Stimulated activated CD4-positive, alpha-beta T cell treated with anti-CD3 and anti-CD28 coated beads, Interleukin-15, amount 100 ng/mL, for 24 hours (primary cell): ENCODE results near the gene RTN4.

ENCODE experiments used
- DNase-seq: peaks from one replicate; pipeline ENCODE4 v3.0.0-alpha.2; 2020

Gene RTN4

GRCh38 chr2:55031505-55031904 is 18.7 kb downstream of the RTN4 start:
- no peak for DNase-seq

GRCh38 chr2:55030766-55031165 is 19.5 kb downstream of the RTN4 start:
- DNase-seq, result no peak

GRCh38 chr2:55029098-55029497 is 21.2 kb downstream of the RTN4 start:
- DNase-seq, result no peak

DNA sequence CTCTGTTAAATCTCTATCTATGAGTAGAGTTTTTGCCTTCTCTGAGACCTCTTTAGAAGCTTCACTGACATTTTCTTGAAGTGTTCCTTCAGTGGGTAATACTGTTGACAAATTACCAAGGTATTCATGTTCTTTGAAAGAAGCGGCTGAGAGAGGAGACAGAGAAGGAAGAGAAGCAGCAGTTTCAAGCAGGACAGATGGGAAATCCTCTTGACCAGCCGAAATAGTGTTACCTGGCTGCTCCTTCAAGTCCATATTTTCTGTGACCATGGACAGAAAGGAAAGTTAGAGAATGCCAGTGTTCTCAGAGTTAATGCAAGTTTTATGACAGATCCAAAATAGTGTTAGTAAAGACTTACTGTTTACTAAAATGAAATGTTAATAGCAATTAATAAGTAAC is 23.0 kb downstream of the RTN4 start:
- no peak for DNase-seq

DNA sequence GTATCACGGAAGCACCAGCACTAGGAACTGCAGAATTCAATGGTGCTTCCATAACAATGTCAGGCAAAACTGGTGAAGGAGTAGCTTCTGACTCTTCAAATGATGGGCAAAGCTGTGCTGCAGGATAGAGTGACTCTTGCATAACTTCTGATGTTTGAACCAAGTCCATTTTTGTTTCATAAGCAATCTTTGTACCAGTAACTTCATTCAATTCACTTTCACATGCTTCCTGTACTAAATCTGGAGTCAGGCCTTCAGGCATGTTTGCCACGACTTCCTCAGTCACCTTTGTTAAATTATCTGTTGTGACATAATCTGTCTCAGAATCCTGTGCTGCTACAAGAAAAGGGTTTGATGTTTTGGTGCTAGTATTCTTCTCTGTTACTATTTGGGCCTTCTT is 24.0 kb downstream of the RTN4 start:
- DNase-seq, result no peak

DNA sequence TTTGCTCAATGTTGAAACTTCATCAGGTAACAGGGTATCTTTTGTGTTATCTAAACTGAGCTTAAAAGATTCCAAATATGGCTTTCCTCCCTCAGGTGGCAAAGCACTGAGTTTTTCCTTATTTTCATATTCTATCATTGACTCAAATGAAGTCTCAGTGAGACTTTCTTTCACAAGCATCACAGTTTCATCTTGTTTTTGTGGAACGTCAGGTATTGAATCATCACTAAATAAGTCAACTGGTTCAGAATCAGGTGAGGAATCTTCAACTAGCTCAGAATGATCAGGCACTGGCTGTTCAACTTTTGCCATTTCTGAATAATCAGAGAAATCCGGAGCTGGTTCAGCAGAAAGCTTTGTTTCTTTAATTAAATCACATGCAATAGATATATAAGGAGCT is 24.6 kb downstream of the RTN4 start:
- DNase-seq, result no peak

DNA sequence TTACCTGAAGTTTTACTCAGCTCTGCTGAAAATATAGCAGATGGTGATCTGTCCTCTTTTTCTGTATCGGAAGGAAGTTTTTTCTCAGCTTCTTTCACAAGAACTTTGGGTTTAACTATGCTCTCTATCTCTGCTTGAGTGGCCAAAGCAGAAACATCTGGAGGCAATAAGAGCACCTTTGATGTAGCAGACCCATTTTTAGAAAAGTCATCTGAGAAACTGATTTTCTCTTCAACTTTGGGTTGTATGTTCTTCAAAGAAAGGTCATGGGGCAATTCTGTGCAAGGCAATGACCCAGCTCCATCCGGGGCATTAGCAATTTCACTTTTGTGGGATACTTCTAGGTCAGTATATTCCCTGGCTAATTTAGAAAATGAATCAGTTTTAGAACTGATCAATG is 25.2 kb downstream of the RTN4 start:
- DNase-seq, result no peak

GRCh38 chr2:55022476-55022875 is 27.8 kb downstream of the RTN4 start:
- DNase-seq, result no peak

GRCh38 chr2:55019526-55020258 is 30.6 kb downstream of the RTN4 start:
- DNase-seq, result no peak

- no peak for DNase-seq
Observed at GRCh38 chr2:55018619-55019018, 31.6 kb downstream of the RTN4 start.

- DNase-seq, result no peak
Observed at GRCh38 chr2:55017880-55018279, 32.4 kb downstream of the RTN4 start.

DNA sequence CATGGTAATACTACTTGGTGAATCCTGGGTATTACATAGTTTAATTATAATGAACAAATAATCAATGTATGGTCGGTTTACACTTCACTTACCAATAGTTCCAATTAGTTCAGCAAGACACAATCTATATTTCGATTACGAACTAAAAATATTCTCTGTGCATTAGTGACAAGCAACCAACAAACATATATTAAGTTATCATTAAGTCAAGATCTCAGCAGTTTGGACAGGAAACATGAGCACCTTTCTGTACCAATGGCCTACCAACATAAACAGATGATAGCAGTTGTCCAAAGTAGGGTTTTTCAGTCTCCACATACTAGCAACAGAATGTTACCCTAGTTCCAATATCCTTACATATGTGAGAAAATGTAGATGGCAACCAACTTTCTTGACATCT is 32.8 kb downstream of the RTN4 start:
- no peak for DNase-seq

- peak; percentile 27 for DNase-seq
Observed at GRCh38 chr2:55014962-55015939, 35.0 kb downstream of the RTN4 start.

DNA sequence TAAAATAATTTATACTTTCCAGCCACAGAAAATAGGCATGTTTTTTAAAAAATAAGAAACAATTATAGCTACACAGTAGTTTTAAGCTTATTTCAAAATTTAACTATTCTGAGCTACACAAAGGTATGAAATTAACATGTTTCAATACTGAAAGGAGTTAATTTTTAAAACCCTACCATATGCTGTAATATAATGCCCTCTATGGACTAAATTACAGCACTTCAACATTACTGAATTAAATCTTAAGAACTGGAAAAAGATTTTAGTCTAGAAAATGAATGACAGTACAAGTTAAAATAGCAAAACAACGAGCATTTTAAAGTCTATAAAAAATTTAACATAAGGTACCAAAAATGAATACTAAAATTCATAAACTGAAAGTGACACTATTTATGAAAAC is 36.3 kb downstream of the RTN4 start:
- DNase-seq, result no peak

DNA sequence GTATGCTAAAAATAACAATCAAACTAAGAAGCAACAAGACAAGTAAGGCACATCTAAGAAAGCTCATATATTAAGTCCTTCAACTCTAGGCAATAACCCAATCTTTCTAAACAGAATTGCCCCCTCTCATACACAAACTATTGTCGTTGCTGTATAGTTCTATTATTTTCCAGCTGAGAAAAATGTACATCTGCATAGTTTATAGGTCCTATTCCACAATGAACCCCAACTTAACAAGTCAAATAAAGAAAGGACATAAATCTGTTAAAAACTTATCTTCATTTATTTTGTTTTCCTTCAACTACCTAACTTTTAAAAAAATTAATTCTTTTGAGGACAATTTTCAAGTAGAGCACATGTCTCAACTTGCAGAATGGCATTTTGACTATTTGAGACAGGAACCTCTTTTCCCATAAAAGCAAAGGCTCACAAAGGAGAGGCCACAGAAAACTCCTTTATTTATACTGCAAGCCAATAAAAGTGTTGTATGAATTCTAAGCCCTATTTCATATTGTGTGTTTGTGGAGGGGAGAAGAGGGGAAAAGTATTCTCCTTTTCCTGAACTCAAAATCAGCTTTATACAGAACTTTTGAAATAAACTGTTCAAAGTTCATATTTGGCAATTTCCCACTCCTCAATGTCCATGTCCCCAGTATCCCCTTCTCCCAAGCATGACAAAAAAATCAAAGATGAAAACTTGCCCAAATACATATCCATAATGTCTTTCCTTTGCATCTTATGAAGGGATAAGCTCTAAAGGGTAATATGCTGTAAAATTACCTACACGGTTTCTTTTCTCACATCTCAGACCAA is 37.4 kb downstream of the RTN4 start:
- DNase-seq, result no peak

DNA sequence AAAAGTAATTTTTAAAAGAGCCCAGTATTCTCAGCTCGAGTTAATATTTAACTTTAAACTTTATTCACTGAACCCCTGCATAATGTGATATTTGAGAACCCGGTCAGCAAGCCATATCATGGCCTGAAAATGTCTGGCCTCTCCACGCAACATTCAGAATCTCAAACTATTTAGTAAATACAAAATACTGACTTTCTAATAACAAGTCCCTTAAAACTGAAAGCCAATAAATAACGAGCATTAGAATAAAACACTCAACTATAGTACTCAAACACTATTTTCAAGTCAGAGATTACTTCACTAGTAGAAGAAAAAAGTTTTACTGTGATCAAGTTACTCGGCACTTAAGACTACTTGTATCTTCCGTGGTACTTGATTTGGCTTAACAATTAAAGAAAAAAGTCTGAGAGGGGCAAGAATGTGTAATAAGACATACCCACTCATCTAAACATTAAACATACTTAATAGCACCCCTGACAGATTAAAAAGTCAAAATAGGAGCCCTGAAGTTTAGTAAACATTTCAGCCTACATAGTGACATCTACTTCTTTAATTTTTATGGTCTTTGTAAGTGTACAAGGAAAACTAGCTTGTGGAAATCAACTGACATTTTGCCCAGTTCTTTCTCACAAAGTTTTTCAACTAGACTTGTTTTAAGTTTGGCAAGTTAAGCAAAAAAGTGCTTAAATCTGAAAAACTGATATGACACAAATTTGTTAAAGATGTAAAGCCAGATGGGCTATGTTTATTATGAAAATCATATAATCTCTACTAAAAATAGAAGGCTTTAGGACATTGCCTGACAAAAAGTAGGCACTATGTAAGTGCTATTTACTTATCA is 38.2 kb downstream of the RTN4 start:
- DNase-seq, result no peak

- no peak for DNase-seq
Observed at GRCh38 chr2:55010915-55011314, 39.3 kb downstream of the RTN4 start.

GRCh38 chr2:55010149-55010591 is 40.1 kb downstream of the RTN4 start:
- DNase-seq, result peak; percentile 22

DNA sequence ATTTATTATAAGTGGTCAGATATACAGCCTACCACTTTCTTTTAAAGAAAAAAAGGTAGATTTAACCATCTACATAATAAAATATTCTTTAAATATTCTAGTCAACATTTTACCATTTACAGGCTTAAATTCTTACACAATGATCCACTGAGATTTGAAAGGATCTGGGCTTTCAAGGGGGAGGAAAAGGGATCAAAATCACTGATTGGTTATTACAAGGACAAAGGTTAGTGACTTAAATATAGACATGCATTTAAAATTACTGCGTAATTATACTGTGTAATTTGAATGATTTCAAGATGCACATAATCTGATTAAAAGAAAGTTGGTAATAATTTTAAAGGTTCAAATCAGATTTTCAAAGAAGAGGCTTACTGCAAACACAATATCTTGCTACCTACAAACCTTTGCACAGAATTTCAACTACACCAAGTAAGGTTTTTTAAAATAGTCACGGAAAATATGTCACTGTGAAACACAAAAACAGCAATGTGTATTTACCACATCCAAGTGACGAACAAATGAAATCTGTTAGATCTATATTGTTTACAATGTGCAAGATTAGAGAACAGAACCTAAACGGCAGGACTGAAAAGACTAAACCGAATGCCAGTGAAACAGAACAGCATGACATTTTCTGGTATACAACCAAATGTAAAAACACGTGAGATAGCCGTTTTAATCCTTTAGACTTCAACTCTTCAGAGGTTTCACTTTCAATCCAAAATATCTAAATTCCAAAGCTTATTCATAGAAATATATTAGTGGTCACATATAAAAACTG is 40.8 kb downstream of the RTN4 start:
- DNase-seq, result no peak

- DNase-seq, result no peak
Observed at GRCh38 chr2:55006306-55006705, 43.9 kb downstream of the RTN4 start.
